Measurements from ENCODE around the gene RXRA. TPM values are rescaled to one million over a fixed set of nuclear protein-coding genes. Genes with fewer than 3 reads are reported as not detected.

Gene RXRA
- total RNA-seq, 4 donors from 2014 or later = 53.3 to 87.8 (median 69.6) TPM

- ATAC-seq (ENCODE audit: low FRiP score) (no peak), DNase-seq (ENCODE audit: low spot score) (no peak)
- TF ChIP-seq CTCF (IDR thresholded peaks at IDR 0.05) = no peak
Measured at GRCh38 chr9:134485653-134486052, 159.4 kb downstream of the RXRA start.

GRCh38 chr9:134486143-134486591 is 159.9 kb downstream of the RXRA start:
- DNase-seq (ENCODE audit: low spot score) (no peak), ATAC-seq (ENCODE audit: low FRiP score) (no peak)
- TF ChIP-seq CTCF (IDR thresholded peaks at IDR 0.05) = no peak

- no peak for TF ChIP-seq CTCF (IDR thresholded peaks at IDR 0.05)
Measured at GRCh38 chr9:134486596-134486995, 160.3 kb downstream of the RXRA start.

More at GRCh38 chr9:134486596-134486995, 160.3 kb downstream of the RXRA start:
- DNase-seq (ENCODE audit: low spot score) = peak; percentile 5
- no peak for ATAC-seq (ENCODE audit: low FRiP score)

Small RNAs within 50 kb of the gene (small RNA-seq; reads per million reads assigned to genes)
- not detected for gene MIR4669

Other genes with a start within 250 kb of the RXRA start
- gene WDR5, start 190.4 kb upstream of the RXRA start, total RNA-seq = 10 to 100 TPM; 16.1 to 28.2 (median 19.7) TPM
- gene RNU6ATAC, start 161.9 kb upstream of the RXRA start, total RNA-seq = not detected